Caki2 (cell line): ENCODE results near the gene IPP. TPM values are rescaled to one million over a fixed set of nuclear protein-coding genes. Genes with fewer than 3 reads are reported as not detected.

Experiments
- DNase-seq: peaks from one replicate; pipeline ENCODE4 v3.0.0-alpha.2; 2015; ENCODE audit warnings: low read depth
- in situ Hi-C: cut with HindIII; loops from 2 replicates; pipeline ENCODE4 v1.10.0; 2016; ENCODE audit warnings: low sequenced_read_pairs, low pct_unique_long_range_greater_than_20kb, mixed read lengths
- total RNA-seq: library from RNA; depleted of rRNA; stranded (reverse); fragments of >200 nt; shearing (Covaris generic); gene quantifications from 2 replicates; pipeline ENCODE4 v1.2.3, GENCODE V29; 2014; ENCODE audit warnings: low replicate concordance; rRNA removed

IPP gene
- total RNA-seq, result 2.5 and 5.1 TPM in 2 replicates

GRCh38 chr1:45750298-45751038 is at the start of gene IPP:
Gene IPP (minus strand): TSS chr1:45750653. CDS start chr1:45746411, 4,242 bp downstream.
- in situ Hi-C loops, result no loop called here
- peak; percentile 95 for DNase-seq

GRCh38 chr1:45796946-45797345 is 46.5 kb upstream of the IPP start:
- in situ Hi-C loops, result no loop called here

GRCh38 chr1:45796381-45796780 is 45.9 kb upstream of the IPP start:
- in situ Hi-C loops, result no loop called here

More at GRCh38 chr1:45796946-45797345, 46.5 kb upstream of the IPP start:
- DNase-seq, result no peak

GRCh38 chr1:45793942-45794604 is 43.6 kb upstream of the IPP start:
- no peak for DNase-seq
- in situ Hi-C loops, result no loop called here

More at GRCh38 chr1:45796381-45796780, 45.9 kb upstream of the IPP start:
- DNase-seq, result no peak

GRCh38 chr1:45792744-45793143 is 42.3 kb upstream of the IPP start:
- in situ Hi-C loops, result no loop called here
- DNase-seq, result no peak

GRCh38 chr1:45789601-45790000 is 39.1 kb upstream of the IPP start:
- in situ Hi-C loops, result no loop called here
- DNase-seq, result no peak

GRCh38 chr1:45787905-45788304 is 37.5 kb upstream of the IPP start:
- no peak for DNase-seq
- in situ Hi-C loops, result no loop called here

GRCh38 chr1:45785583-45785982 is 35.1 kb upstream of the IPP start:
- no peak for DNase-seq
- in situ Hi-C loops, result no loop called here

- no peak for DNase-seq
- in situ Hi-C loops, result no loop called here
These were observed 25.3 kb upstream of the IPP start for GRCh38 chr1:45775794-45776193.

- in situ Hi-C loops, result no loop called here
- DNase-seq, result no peak
These were observed 22.5 kb upstream of the IPP start for GRCh38 chr1:45772971-45773370.

- no peak for DNase-seq
- in situ Hi-C loops, result no loop called here
These were observed 18.9 kb upstream of the IPP start for GRCh38 chr1:45769261-45769932.

GRCh38 chr1:45767035-45767434 is 16.6 kb upstream of the IPP start:
- in situ Hi-C loops, result no loop called here

GRCh38 chr1:45765999-45766792 is 15.7 kb upstream of the IPP start:
- in situ Hi-C loops, result no loop called here
- DNase-seq, result no peak

More at GRCh38 chr1:45767035-45767434, 16.6 kb upstream of the IPP start:
- peak; percentile 62 for DNase-seq

- DNase-seq, result no peak
- in situ Hi-C loops, result no loop called here
These were observed 11.8 kb upstream of the IPP start for GRCh38 chr1:45762291-45762690.

GRCh38 chr1:45755697-45756096 is 5.2 kb upstream of the IPP start:
- in situ Hi-C loops, result no loop called here
- no peak for DNase-seq

- in situ Hi-C loops, result no loop called here
- peak; percentile 17 for DNase-seq
These were observed 3.0 kb upstream of the IPP start for GRCh38 chr1:45753248-45754037.

- no peak for DNase-seq
- in situ Hi-C loops, result no loop called here
These were observed 2.1 kb upstream of the IPP start for GRCh38 chr1:45752441-45753052.
